ENCODE data around the gene NF1.

GRCh38 chr17:31392002-31392855 is 297.5 kb downstream of the NF1 start:
- TF ChIP-seq POLR2AphosphoS5 (IDR thresholded peaks at IDR 0.05; ENCODE audit: low read depth, low read length) (no peak), REST (IDR thresholded peaks at IDR 0.05; ENCODE audit: insufficient read depth in 1 of 2, low read depth in 2 of 2, low read length in 2 of 2) (no peak), SIN3A (IDR thresholded peaks at IDR 0.05; ENCODE audit: borderline replicate concordance, insufficient read depth, low read length) (no peak), TAF1 (IDR thresholded peaks at IDR 0.05; ENCODE audit: borderline replicate concordance, insufficient read depth, low read length) (no peak)
